Stimulated activated memory B cell treated with anti-CD40 and anti-IgM and Interleukin-4, amounts not matched to agents 10 μg/mL and 1 μg/mL and 100 μg/mL, for 72 hours (primary cell): ENCODE measurements around the gene ZNF318.
"Not testable (repeated sequence)": the region's sequence is repeated elsewhere in the genome, so short reads cannot be mapped to it uniquely, and the experiment has no call there.

Experiments used
- ATAC-seq: fragments of 150-1000 bp; cut with Tn5 transposase; 2 replicates; pipeline ENCODE4 v1.10.0; 2021
- H3K27ac Mint-ChIP-seq: one replicate; pipeline ENCODE4 v1.8.0; 2022; ENCODE audit warnings: mild to moderate bottlenecking, mixed read lengths
- H3K27me3 Mint-ChIP-seq: one replicate; pipeline ENCODE4 v1.8.0; 2022; ENCODE audit warnings: mixed read lengths
- H3K36me3 Mint-ChIP-seq: one replicate; pipeline ENCODE4 v1.8.0; 2022; ENCODE audit warnings: mixed read lengths
- H3K4me1 Mint-ChIP-seq: one replicate; pipeline ENCODE4 v1.8.0; 2022; ENCODE audit warnings: mixed read lengths
- H3K4me3 Mint-ChIP-seq: one replicate; pipeline ENCODE4 v1.8.0; 2022; ENCODE audit warnings: mild to moderate bottlenecking, moderate library complexity, mixed read lengths
- H3K9me3 Mint-ChIP-seq: one replicate; pipeline ENCODE4 v1.8.0; 2022; ENCODE audit warnings: mixed read lengths

ZNF318 gene

DNA sequence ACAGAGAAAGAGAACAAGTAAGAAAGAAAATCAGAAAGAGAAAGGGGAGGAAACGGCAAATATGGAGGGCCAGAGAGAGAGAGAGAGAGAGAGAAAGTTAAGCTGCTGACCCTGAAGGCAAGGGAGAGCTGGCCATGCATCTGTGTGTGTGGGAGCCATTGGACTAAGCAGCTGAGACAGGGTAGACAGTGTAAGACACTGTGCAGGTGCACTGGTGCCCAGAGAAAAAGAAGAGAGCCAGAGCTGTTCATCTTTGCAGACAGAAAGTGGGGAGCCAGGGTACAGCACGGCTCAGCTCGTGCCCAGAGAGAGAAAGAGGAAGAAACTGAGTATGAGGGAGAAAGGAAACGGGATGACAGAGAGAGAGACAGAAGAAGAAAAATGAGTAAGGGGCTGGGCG is 24.2 kb upstream of the ZNF318 start:
- no peaks in the 10 kb centered on the region for H3K9me3 Mint-ChIP-seq
- peak overlapping the region; percentile 71 for H3K4me3 Mint-ChIP-seq
- peak; percentile 64 for ATAC-seq
- H3K4me1 Mint-ChIP-seq, result peaks cover 29% of the 10 kb centered on the region
- H3K27me3 Mint-ChIP-seq, result peaks cover 57% of the 10 kb centered on the region
- peak overlapping the region; percentile 51 for H3K27ac Mint-ChIP-seq
- H3K36me3 Mint-ChIP-seq, result no peaks in the 10 kb centered on the region

DNA sequence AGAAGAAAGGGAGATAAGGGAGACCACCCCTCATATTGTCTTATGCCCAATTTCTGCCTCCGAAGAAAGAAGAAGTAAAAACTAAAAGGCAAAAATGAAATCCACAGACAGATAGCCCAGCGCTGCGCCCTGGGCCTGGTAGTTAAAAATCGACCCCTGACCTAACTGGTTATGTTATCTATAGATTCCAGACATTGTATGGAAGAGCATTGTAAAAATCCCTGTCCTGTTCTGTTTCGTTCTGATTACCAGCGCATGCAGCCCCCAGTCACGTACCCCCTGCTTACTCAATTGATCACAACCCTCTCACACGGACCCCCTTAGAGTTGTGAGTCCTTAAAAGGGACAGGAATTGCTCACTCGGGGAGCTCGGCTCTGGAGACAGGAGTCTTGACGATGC is 23.7 kb upstream of the ZNF318 start:
- ATAC-seq, H3K36me3 Mint-ChIP-seq, H3K9me3 Mint-ChIP-seq: not testable (repeated sequence)
- peaks cover 57% of the 10 kb centered on the region for H3K27me3 Mint-ChIP-seq
- peaks cover 29% of the 10 kb centered on the region for H3K4me1 Mint-ChIP-seq
- H3K4me3 Mint-ChIP-seq, result peak overlapping the region; percentile 71
- H3K27ac Mint-ChIP-seq, result peak overlapping the region; percentile 51

DNA sequence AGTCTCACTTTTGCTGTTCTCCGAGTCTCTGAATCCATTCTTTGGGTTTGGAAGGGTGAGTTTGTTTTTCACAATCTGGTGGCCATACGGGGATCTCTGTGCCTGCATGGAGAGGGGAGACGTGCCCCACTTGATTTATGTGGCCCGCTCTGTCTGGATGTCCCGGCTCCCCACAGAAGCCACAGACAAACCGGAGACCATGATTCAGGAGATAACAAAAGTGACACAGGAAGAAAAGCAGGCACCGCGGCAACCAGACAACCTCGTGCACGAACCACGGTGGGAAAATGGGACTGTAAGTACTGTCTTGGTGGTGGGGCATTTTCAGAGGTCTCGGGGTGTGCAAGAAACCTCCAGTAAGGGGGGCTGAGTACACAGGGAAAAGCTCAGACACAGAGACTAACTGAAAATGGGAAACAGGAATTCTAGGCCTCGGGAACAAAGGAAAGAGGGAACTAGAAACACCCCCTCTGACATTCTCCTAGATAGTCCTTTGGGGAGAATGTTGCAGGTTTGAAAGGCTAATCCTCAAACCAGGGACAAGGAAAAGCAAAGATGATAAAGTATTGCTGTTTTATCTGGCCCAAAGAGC is 22.1 kb upstream of the ZNF318 start:
- H3K4me1 Mint-ChIP-seq, result peaks cover 29% of the 10 kb centered on the region
- no peaks in the 10 kb centered on the region for H3K9me3 Mint-ChIP-seq
- no peak overlapping the region for H3K4me3 Mint-ChIP-seq
- no peak for ATAC-seq
- no peak overlapping the region for H3K27ac Mint-ChIP-seq
- H3K36me3 Mint-ChIP-seq, result no peaks in the 10 kb centered on the region
- H3K27me3 Mint-ChIP-seq, result peaks cover 57% of the 10 kb centered on the region

DNA sequence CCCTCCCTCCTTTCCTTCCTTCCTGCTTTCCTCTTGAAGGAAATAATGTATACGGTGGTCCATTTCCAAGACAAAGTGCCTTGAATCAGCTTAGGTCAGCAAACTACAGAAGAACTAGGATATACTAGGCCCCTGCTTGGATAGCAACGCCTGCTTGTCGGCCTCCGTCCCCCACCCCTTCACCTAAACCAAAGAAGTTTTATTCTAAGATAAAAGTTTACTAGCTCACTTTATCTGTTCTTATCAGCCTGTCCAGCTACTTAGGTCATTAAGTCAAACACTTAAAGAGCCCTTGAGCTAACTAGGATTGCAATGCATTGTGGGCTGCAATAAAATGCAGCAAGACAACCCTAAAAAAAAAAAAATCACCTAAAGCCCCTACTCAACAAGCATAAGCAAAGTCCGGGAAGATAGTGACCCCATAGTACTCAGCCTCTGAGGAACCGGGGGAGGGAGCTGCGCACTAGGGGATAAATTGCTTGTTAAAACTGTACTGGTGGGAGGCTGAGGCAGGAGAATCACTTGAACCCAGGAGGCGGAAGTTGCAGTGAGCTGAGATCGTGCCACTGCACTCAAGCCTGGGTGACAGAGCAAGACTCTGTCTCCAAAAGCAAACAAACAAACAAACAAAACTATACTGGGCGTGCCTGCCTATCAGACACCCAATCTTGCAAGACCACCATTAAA is 21.4 kb upstream of the ZNF318 start:
- peaks cover 57% of the 10 kb centered on the region for H3K27me3 Mint-ChIP-seq
- not testable (repeated sequence) for H3K4me3 Mint-ChIP-seq, H3K36me3 Mint-ChIP-seq, H3K27ac Mint-ChIP-seq, ATAC-seq, H3K9me3 Mint-ChIP-seq
- H3K4me1 Mint-ChIP-seq, result peaks cover 35% of the 10 kb centered on the region

DNA sequence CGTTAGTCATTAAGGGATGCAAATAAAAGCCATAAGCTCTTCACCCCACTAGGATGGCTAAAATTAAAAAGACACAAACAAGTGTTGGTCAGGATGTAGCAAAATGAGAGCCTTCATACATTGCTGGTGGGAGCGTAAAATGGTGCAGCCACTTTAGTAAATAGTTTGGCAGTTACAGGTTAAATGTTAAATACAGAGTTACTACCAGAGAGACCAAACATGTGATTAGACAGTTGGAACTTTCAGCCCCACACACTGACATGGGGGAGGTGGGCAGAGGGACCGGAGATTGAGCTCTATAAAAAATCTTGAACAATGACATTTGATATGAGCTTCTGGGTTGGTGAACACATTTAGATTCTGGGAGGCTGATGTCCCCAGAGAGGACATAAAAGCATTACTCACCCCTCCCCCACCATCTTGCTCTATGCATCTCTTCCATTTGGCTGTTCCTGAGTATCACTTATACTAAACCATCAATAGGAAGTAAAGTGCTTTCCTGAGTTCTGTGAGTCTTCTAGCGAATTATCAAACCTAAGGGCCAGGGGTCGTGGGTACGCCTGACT is 20.4 kb upstream of the ZNF318 start:
- H3K9me3 Mint-ChIP-seq, result no peaks in the 10 kb centered on the region
- H3K27me3 Mint-ChIP-seq, result peaks cover 57% of the 10 kb centered on the region
- H3K4me3 Mint-ChIP-seq, result no peak overlapping the region
- ATAC-seq, result no peak
- no peak overlapping the region for H3K27ac Mint-ChIP-seq
- H3K4me1 Mint-ChIP-seq, result peaks cover 45% of the 10 kb centered on the region
- no peaks in the 10 kb centered on the region for H3K36me3 Mint-ChIP-seq

DNA sequence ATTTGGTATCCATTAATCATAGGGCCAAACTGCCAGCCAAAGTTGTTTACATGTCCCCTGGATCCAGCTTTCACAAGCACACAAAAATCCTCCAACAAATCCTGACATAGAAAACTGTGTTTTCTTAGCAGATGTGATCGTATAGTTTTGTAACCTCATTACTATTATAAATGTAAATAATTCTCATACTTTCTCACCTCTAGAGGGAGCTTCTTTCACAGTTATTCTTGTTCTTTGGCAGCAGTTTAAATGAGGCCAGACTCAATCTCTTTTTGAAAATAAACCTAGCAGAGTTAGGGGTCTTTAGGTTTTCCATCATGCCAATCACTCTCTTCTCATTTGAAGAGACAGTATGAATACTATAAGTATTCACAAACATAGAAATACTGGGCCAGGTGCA is 17.0 kb upstream of the ZNF318 start:
- Mint-ChIP-seq H3K27ac (peak overlapping the region; percentile 98), H3K9me3 (no peaks in the 10 kb centered on the region), H3K36me3 (no peaks in the 10 kb centered on the region), H3K27me3 (peaks cover 29% of the 10 kb centered on the region), H3K4me3 (no peak overlapping the region), H3K4me1 (peaks cover 58% of the 10 kb centered on the region)
- no peak for ATAC-seq

DNA sequence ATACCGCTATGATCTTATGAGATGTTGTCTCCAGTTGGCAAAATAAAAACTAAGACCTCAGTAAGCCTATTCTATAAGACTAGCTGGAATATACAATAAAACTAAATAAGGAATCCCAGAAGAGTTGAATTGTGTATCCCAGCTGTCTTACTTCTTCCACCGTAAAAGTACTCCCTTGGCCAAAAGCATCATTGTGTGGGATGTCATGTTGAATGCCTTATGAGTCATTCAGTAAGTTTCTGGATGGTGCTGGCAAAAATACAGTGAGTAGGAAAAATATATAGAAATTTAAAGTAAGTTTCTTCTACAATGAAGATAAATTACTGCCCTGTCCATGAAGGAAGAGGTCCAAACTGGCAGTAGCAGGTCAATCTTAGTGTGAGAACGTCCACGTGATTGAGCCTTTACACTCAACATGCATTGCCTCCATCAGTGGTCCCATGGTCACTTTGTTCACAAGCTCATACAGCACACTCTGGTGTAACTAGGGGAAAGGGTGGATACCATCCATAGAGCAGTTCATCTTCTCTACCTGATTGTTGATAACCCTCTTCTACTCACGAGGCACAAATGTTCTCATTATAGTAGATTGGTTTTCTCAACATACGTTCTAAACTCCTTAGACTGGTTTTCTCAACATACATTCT is 13.7 kb upstream of the ZNF318 start:
- H3K36me3 Mint-ChIP-seq, result no peaks in the 10 kb centered on the region
- H3K4me1 Mint-ChIP-seq, result peaks cover 68% of the 10 kb centered on the region
- H3K27ac Mint-ChIP-seq, result peak overlapping the region; percentile 98
- H3K4me3 Mint-ChIP-seq, result no peak overlapping the region
- peaks cover 22% of the 10 kb centered on the region for H3K27me3 Mint-ChIP-seq
- no peaks in the 10 kb centered on the region for H3K9me3 Mint-ChIP-seq
- ATAC-seq, result peak; percentile 28

DNA sequence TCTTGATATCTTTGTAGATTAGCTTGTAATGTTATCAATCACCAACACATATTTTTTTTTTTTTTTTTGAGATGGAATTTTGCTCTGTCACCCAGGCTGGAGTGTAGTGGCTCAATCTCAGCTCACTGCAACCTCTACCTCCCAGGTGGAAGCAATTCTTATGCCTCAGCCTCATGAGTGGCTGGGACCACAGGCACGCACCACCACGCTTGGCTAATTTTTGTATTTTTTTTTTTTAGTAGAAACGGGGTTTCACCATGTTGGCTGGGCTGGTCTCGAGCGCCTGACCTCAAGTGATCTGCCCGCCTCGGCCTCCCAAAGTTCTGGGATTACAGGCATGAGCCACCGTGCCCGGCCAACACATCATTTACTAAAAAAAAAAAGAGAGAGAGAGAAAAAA is 11.4 kb upstream of the ZNF318 start:
- peaks cover 22% of the 10 kb centered on the region for H3K27me3 Mint-ChIP-seq
- peak overlapping the region; percentile 80 for H3K27ac Mint-ChIP-seq
- H3K9me3 Mint-ChIP-seq, H3K4me3 Mint-ChIP-seq, H3K36me3 Mint-ChIP-seq, ATAC-seq: not testable (repeated sequence)
- H3K4me1 Mint-ChIP-seq, result peaks cover 78% of the 10 kb centered on the region

DNA sequence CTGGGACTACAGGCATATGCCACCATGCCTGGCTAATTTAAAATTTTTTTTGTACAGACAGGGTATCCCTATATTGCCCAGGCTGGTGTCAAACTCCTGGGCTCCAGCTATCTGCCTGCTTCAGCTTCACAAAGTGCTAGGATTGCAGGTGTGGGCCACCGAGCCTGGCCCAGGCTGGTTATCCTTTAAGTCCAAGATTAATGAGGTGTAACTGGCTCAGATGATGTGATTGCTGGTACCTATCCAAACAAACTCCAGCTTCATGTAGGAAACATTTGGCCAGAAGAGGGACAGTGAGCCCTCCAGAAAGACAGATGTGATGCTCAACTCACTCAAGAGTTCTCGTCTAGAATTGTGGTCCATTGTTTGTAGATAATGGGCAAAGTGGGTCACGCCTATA is 9.2 kb upstream of the ZNF318 start:
- ATAC-seq, result no peak
- Mint-ChIP-seq H3K27ac (no peak overlapping the region), H3K9me3 (no peaks in the 10 kb centered on the region), H3K27me3 (peaks cover 22% of the 10 kb centered on the region), H3K36me3 (no peaks in the 10 kb centered on the region), H3K4me1 (peaks cover 61% of the 10 kb centered on the region), H3K4me3 (no peak overlapping the region)

DNA sequence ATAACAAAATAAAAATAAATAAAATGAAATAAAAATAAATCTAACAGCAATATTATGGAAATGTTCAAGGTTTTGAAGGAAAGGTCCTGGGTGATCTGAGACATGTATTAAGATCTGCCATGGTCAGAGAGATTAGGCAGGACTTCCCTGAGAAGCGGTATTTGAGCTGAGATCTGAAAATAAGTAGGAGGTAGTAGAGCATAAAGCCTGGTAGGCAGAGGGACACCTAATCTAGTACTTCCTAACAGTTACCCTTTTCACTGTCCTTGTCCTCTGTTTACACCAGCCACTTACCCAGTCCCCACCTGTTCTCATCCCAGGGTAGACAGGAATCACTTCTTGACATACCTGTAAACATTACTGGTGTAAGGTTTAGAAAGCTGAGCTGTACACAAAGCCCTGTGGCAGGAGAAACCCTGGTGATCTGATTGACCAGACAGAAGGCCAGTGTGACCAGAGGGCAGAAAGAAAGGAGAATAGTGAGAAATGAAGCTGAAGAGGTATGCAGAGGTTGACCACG is 8.3 kb upstream of the ZNF318 start:
- H3K27ac Mint-ChIP-seq, result no peak overlapping the region
- peaks cover 52% of the 10 kb centered on the region for H3K4me1 Mint-ChIP-seq
- no peaks in the 10 kb centered on the region for H3K9me3 Mint-ChIP-seq
- peaks cover 22% of the 10 kb centered on the region for H3K27me3 Mint-ChIP-seq
- H3K36me3 Mint-ChIP-seq, result no peaks in the 10 kb centered on the region
- no peak overlapping the region for H3K4me3 Mint-ChIP-seq
- no peak for ATAC-seq

DNA sequence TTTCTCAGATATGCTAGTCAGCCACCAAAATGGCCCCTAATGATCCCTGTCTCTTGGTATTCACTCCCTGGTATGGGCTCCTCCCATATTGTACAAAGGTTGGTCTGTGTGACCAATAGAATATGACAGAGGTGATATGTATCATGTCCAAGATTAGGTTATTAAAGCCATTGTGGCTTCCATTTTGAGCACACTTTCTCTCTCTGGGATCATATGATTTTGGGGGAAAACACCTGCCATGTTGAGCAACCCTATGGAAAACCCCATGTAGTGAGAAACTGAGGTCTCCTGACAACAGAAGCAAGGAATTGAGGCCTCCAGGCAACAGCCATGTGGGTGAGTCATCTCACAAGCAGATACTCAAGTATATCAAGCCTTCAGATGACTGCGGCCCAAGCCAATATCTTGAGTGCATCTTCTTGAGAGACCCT is 7.1 kb upstream of the ZNF318 start:
- Mint-ChIP-seq H3K4me3 (no peak overlapping the region), H3K27me3 (peaks cover 18% of the 10 kb centered on the region), H3K36me3 (no peaks in the 10 kb centered on the region), H3K4me1 (peaks cover 40% of the 10 kb centered on the region), H3K27ac (peak overlapping the region; percentile 50), H3K9me3 (no peaks in the 10 kb centered on the region)
- peak; percentile 77 for ATAC-seq

DNA sequence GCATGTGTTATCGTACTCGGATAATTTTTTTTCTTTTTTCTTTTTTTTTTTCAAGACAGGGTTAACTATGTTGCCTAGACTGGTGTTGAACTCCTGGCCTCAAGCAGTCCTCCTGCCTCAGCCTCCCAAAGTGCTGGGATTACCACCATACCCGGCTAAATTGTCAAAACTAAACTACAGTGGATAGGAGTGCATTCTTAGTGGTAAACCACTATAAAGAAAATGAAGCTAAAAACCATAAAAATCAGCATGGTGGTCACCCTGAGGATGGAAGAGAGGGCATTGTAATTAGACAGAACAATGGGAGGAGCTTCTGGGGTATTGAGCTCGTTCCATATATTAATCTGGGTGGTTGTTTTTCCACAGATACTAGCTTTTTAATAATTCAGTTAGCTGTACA is 6.2 kb upstream of the ZNF318 start:
- no peak overlapping the region for H3K4me3 Mint-ChIP-seq
- no peaks in the 10 kb centered on the region for H3K36me3 Mint-ChIP-seq
- no peaks in the 10 kb centered on the region for H3K9me3 Mint-ChIP-seq
- ATAC-seq, result no peak
- peaks cover 32% of the 10 kb centered on the region for H3K4me1 Mint-ChIP-seq
- H3K27me3 Mint-ChIP-seq, result peaks cover 9% of the 10 kb centered on the region
- H3K27ac Mint-ChIP-seq, result no peak overlapping the region

DNA sequence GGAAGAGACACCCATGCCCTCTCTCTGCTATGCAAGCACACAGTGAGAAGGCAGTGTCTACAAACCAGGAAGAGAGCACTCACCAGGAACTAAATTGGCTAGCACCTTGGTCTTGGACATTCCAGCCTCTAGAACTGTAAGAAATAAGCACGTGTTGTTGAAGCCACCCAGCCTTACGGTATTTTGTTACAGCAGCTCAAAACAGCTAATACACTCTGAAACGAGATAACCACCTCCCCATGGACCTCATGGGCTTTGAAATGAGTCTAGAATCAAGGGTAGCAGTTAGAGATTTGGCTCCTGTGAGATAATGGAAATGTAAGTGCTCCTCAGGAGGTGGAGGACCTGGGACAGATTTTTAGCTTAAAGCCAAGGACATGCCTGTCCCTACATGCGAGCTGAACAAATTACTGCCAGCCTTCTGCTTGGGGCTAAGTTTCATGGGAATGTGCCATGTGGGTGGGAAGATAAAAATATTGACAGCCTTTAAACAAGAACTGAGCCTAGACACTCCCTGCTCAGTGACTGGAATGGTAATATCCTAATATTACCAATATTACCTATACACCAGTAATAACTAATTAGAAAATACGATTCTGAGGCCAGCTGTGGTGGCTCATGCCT is 3.9 kb upstream of the ZNF318 start:
- no peak overlapping the region for H3K4me3 Mint-ChIP-seq
- ATAC-seq, result no peak
- no peaks in the 10 kb centered on the region for H3K36me3 Mint-ChIP-seq
- no peaks in the 10 kb centered on the region for H3K9me3 Mint-ChIP-seq
- peak overlapping the region; percentile 20 for H3K27ac Mint-ChIP-seq
- no peaks in the 10 kb centered on the region for H3K27me3 Mint-ChIP-seq
- H3K4me1 Mint-ChIP-seq, result peaks cover 31% of the 10 kb centered on the region

DNA sequence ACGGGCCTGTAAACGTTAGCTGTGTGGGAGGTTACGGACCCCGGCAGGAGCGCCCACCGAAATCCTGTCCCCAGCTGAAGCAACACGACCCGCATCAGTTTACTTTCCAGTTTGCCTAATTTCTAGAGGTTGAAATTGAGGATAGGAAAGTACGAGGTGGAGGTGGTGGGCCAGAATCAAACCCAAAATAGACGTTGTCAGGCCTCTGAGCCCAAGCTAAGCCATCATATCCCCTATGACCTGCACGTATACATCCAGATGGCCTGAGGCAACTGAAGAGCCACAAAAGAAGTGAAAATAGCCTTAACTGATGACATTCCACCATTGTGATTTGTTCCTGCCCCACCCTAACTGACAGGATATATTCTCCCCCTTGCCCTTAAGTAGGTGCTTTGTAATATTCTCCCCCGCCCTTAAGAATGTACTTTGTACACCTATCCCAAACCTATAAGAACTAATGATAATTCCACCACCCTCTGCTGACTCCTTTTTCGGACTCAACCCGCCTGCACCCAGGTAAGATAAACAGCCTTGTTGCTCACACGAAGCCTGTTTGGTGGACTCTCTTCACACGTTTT is 645 bp upstream of the ZNF318 start:
- not testable (repeated sequence) for H3K9me3 Mint-ChIP-seq, H3K27me3 Mint-ChIP-seq, H3K36me3 Mint-ChIP-seq
- ATAC-seq, result peak; percentile 10
- Mint-ChIP-seq H3K4me3 (peak overlapping the region; percentile 91), H3K4me1 (peaks cover 41% of the 10 kb centered on the region), H3K27ac (peak overlapping the region; percentile 93)
